RWPE2 (cell line): ENCODE data around the gene NR1D2.

Experiments used
- ATAC-seq: fragments of 200-7000 bp; cut with Tn5 transposase; 3 replicates; pipeline ENCODE4 v1.9.1; 2021; ENCODE audit warnings: low read depth
- DNase-seq: peaks from one replicate; pipeline ENCODE4 v3.0.0-alpha.2; 2020; ENCODE audit warnings: low spot score
- H3K27ac ChIP-seq: fragments of 450-650 bp; 2 replicates; pipeline ENCODE4 v1.5.1; 2017; ENCODE audit warnings: mild to moderate bottlenecking; ENCODE audit not compliant: poor library complexity, severe bottlenecking
- H3K27me3 ChIP-seq: fragments of 250-450 bp; sonication (Bioruptor Pico); 2 replicates; pipeline ENCODE4 v1.5.1; 2021; ENCODE audit warnings: mild to moderate bottlenecking, moderate library complexity; ENCODE audit not compliant: insufficient read depth, poor library complexity, severe bottlenecking
- H3K36me3 ChIP-seq: fragments of 250-450 bp; sonication (Bioruptor Pico); 2 replicates; pipeline ENCODE4 v1.5.1; 2020; ENCODE audit warnings: low read depth, mild to moderate bottlenecking, moderate library complexity
- H3K4me1 ChIP-seq: fragments of 250-450 bp; sonication (Bioruptor Pico); 2 replicates; pipeline ENCODE4 v1.5.1; 2021; ENCODE audit warnings: mild to moderate bottlenecking, moderate library complexity; ENCODE audit not compliant: insufficient read depth, poor library complexity, severe bottlenecking
- H3K4me3 ChIP-seq: fragments of 250-450 bp; sonication (Bioruptor Pico); 2 replicates; pipeline ENCODE4 v1.5.1; 2021; ENCODE audit warnings: mild to moderate bottlenecking, moderate library complexity; ENCODE audit not compliant: severe bottlenecking
- H3K9me3 ChIP-seq: fragments of 250-450 bp; sonication (Bioruptor Pico); 2 replicates; pipeline ENCODE4 v1.5.1; 2021; ENCODE audit warnings: mild to moderate bottlenecking, moderate library complexity; ENCODE audit not compliant: severe bottlenecking
- TF ChIP-seq, protein P1 (sequence below): fragments of 450-650 bp; IDR thresholded peaks from one replicate; pipeline ENCODE4 v1.5.1; 2017; ENCODE audit warnings: mild to moderate bottlenecking, moderate library complexity; ENCODE audit not compliant: poor library complexity, severe bottlenecking

NR1D2 gene

GRCh38 chr3:23921052-23921511, 24.0 kb upstream of the NR1D2 start:
- ATAC-seq, result no peak

DNA sequence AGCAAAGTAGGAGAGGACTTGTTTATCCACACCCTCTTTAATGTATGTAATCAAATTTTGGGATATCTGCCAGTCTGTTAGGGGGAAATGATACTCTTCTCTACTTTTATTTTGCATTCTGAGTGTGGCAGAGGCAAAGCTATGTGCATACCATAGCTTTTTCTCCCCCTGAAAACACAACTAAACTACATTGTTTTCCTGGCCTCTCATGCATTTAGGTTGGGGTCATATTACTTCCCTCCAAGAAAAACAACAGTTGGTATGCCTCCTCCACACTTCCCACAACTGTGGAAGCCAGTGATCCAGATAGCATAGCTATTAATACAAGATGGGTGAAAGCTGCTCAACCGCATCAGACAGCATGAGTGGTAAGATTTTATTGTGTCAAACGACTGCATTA, 21.3 kb upstream of the NR1D2 start:
- H3K4me1 ChIP-seq, result peaks cover 12% of the 10 kb centered on the region
- TF ChIP-seq, protein P1, sequence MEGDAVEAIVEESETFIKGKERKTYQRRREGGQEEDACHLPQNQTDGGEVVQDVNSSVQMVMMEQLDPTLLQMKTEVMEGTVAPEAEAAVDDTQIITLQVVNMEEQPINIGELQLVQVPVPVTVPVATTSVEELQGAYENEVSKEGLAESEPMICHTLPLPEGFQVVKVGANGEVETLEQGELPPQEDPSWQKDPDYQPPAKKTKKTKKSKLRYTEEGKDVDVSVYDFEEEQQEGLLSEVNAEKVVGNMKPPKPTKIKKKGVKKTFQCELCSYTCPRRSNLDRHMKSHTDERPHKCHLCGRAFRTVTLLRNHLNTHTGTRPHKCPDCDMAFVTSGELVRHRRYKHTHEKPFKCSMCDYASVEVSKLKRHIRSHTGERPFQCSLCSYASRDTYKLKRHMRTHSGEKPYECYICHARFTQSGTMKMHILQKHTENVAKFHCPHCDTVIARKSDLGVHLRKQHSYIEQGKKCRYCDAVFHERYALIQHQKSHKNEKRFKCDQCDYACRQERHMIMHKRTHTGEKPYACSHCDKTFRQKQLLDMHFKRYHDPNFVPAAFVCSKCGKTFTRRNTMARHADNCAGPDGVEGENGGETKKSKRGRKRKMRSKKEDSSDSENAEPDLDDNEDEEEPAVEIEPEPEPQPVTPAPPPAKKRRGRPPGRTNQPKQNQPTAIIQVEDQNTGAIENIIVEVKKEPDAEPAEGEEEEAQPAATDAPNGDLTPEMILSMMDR, result no peak
- ATAC-seq, result no peak
- no peak for DNase-seq
- H3K27me3 ChIP-seq, result no peaks in the 10 kb centered on the region
- no peak overlapping the region for H3K4me3 ChIP-seq
- H3K9me3 ChIP-seq, result no peaks in the 10 kb centered on the region
- peaks cover 22% of the 10 kb centered on the region for H3K36me3 ChIP-seq
- no peak overlapping the region for H3K27ac ChIP-seq

More at GRCh38 chr3:23921052-23921511, 24.0 kb upstream of the NR1D2 start:
- no peak for DNase-seq
- no peaks in the 10 kb centered on the region for H3K27me3 ChIP-seq
- no peaks in the 10 kb centered on the region for H3K9me3 ChIP-seq
- no peak overlapping the region for H3K4me3 ChIP-seq
- peaks cover 36% of the 10 kb centered on the region for H3K36me3 ChIP-seq
- TF ChIP-seq, protein P1, result no peak
- H3K4me1 ChIP-seq, result peaks cover 9% of the 10 kb centered on the region
- peak overlapping the region; percentile 73 for H3K27ac ChIP-seq

- Histone ChIP-seq H3K27me3 (no peaks in the 10 kb centered on the region), H3K9me3 (no peaks in the 10 kb centered on the region), H3K36me3 (no peaks in the 10 kb centered on the region), H3K4me1 (peaks cover 6% of the 10 kb centered on the region), H3K4me3 (no peak overlapping the region), H3K27ac (no peak overlapping the region)
- no peak for DNase-seq
- TF ChIP-seq, protein P1, result no peak
- ATAC-seq, result no peak
These were observed 18.8 kb upstream of the NR1D2 start for GRCh38 chr3:23926246-23926645.

GRCh38 chr3:23926736-23927135, 18.4 kb upstream of the NR1D2 start:
- peaks cover 6% of the 10 kb centered on the region for H3K4me1 ChIP-seq
- H3K9me3 ChIP-seq, result no peaks in the 10 kb centered on the region
- TF ChIP-seq, protein P1, result peak; percentile 36
- ATAC-seq, result no peak
- H3K27me3 ChIP-seq, result no peaks in the 10 kb centered on the region
- no peak overlapping the region for H3K4me3 ChIP-seq
- H3K36me3 ChIP-seq, result no peaks in the 10 kb centered on the region
- DNase-seq, result no peak
- no peak overlapping the region for H3K27ac ChIP-seq

- DNase-seq (no peak), ATAC-seq (peak; percentile 60)
- no peak overlapping the region for H3K27ac ChIP-seq
- no peaks in the 10 kb centered on the region for H3K9me3 ChIP-seq
- H3K4me1 ChIP-seq, result peaks cover 6% of the 10 kb centered on the region
- H3K27me3 ChIP-seq, result no peaks in the 10 kb centered on the region
- no peaks in the 10 kb centered on the region for H3K36me3 ChIP-seq
- TF ChIP-seq, protein P1, result no peak
- no peak overlapping the region for H3K4me3 ChIP-seq
These were observed 16.6 kb upstream of the NR1D2 start for GRCh38 chr3:23928524-23928923.
